Calu3 (cell line): ENCODE measurements around the gene CBARP. TPM values are rescaled to one million over a fixed set of nuclear protein-coding genes. Genes with fewer than 3 reads are reported as not detected.

Source experiments
- BruUV-seq: library from RNA; stranded (reverse); fragments of 400-500 nt; replicated peaks from 2 replicates; lab custom pipeline; 2021; lab: Mats Ljungman, UMichigan
- CTCF ChIA-PET: fragments of 300-600 bp; sonication (Branson Sonifier 250); formaldehyde crosslinking; loops from one replicate; lab custom pipeline; 2022; ENCODE audit warnings: antibody characterized with exemption; lab: Charles Lee
- DNase-seq: peaks from one replicate; pipeline ENCODE4 v3.0.0; 2022
- H3K27ac Mint-ChIP-seq: one replicate; pipeline ENCODE4 v1.8.0; 2022; ENCODE audit warnings: mixed read lengths; ENCODE audit not compliant: unreplicated experiment
- H3K27me3 Mint-ChIP-seq: one replicate; pipeline ENCODE4 v1.8.0; 2022; ENCODE audit warnings: mixed read lengths; ENCODE audit not compliant: unreplicated experiment
- H3K36me3 Mint-ChIP-seq: one replicate; pipeline ENCODE4 v1.8.0; 2022; ENCODE audit warnings: mild to moderate bottlenecking, moderate library complexity, mixed read lengths; ENCODE audit not compliant: insufficient read depth, unreplicated experiment
- H3K4me1 Mint-ChIP-seq: one replicate; pipeline ENCODE4 v1.8.0; 2022; ENCODE audit warnings: mild to moderate bottlenecking, low read depth, mixed read lengths; ENCODE audit not compliant: unreplicated experiment
- H3K4me3 Mint-ChIP-seq: one replicate; pipeline ENCODE4 v1.8.0; 2022; ENCODE audit warnings: mild to moderate bottlenecking, low read depth, moderate library complexity, mixed read lengths; ENCODE audit not compliant: unreplicated experiment
- H3K9me3 Mint-ChIP-seq: one replicate; pipeline ENCODE4 v1.8.0; 2022; ENCODE audit warnings: low read depth, mixed read lengths; ENCODE audit not compliant: unreplicated experiment
- CTCF ChIP-seq: fragments of 200-600 bp; IDR thresholded peaks from one replicate; pipeline ENCODE4 v1.8.0; 2022; ENCODE audit warnings: antibody characterized with exemption; ENCODE audit not compliant: unreplicated experiment
- intact Hi-C: fragments of 100-400 bp; cut with micrococcal nuclease; formaldehyde crosslinking; loops from one replicate; pipeline ENCODE4 v1.10.0; 2022; ENCODE audit not compliant: unreplicated experiment
- total RNA-seq: library from RNA; stranded (reverse); gene quantifications from 2 replicates; pipeline ENCODE4 v1.2.3, GENCODE V29; 2022

The CBARP gene
- total RNA-seq, 1 experiment from 2014 or later = 4.2 TPM

- DNase-seq = no peak
- Mint-ChIP-seq H3K9me3 (no peaks in the 10 kb centered on the region), H3K4me3 (no peak overlapping the region), H3K4me1 (peaks cover 4% of the 10 kb centered on the region), H3K27me3 (no peaks in the 10 kb centered on the region), H3K36me3 (peaks cover 14% of the 10 kb centered on the region), H3K27ac (no peak overlapping the region)
- intact Hi-C loops = no loop called here
- CTCF ChIA-PET = no interaction called here
- TF ChIP-seq CTCF = no peak
- BruUV-seq = no TSS peak
Measured at GRCh38 chr19:1226522-1227303, 11.1 kb downstream of the CBARP start.

GRCh38 chr19:1226227-1226518 is 11.6 kb downstream of the CBARP start:
- no TSS peak for BruUV-seq
- no peaks in the 10 kb centered on the region for H3K9me3 Mint-ChIP-seq
- H3K36me3 Mint-ChIP-seq = peaks cover 11% of the 10 kb centered on the region
- no peaks in the 10 kb centered on the region for H3K27me3 Mint-ChIP-seq
- DNase-seq = no peak
- no peaks in the 10 kb centered on the region for H3K4me1 Mint-ChIP-seq
- intact Hi-C loops = no loop called here
- H3K4me3 Mint-ChIP-seq = no peak overlapping the region
- CTCF ChIA-PET = no interaction called here
- no peak overlapping the region for H3K27ac Mint-ChIP-seq
- TF ChIP-seq CTCF = no peak

GRCh38 chr19:1225440-1226226 is 12.2 kb downstream of the CBARP start:
- TF ChIP-seq CTCF = no peak
- no peaks in the 10 kb centered on the region for H3K27me3 Mint-ChIP-seq
- H3K27ac Mint-ChIP-seq = no peak overlapping the region
- intact Hi-C loops = no loop called here
- H3K9me3 Mint-ChIP-seq = no peaks in the 10 kb centered on the region
- no peaks in the 10 kb centered on the region for H3K4me1 Mint-ChIP-seq
- H3K36me3 Mint-ChIP-seq = peaks cover 11% of the 10 kb centered on the region
- no peak overlapping the region for H3K4me3 Mint-ChIP-seq
- DNase-seq = no peak
- CTCF ChIA-PET = no interaction called here
- BruUV-seq = no TSS peak

- peaks cover 11% of the 10 kb centered on the region for H3K36me3 Mint-ChIP-seq
- no peaks in the 10 kb centered on the region for H3K9me3 Mint-ChIP-seq
- no peak overlapping the region for H3K4me3 Mint-ChIP-seq
- CTCF ChIA-PET = no interaction called here
- BruUV-seq = no TSS peak
- no peak for DNase-seq
- no peak overlapping the region for H3K27ac Mint-ChIP-seq
- TF ChIP-seq CTCF = no peak
- intact Hi-C loops = no loop called here
- H3K27me3 Mint-ChIP-seq = no peaks in the 10 kb centered on the region
- H3K4me1 Mint-ChIP-seq = no peaks in the 10 kb centered on the region
Measured at GRCh38 chr19:1224847-1225246, 13.0 kb downstream of the CBARP start.
